ENCODE measurements around the gene SEMA4B. TPM values are rescaled to one million over a fixed set of nuclear protein-coding genes. Genes with fewer than 3 reads are reported as not detected.
"Not testable (repeated sequence)": the region's sequence is repeated elsewhere in the genome, so short reads cannot be mapped to it uniquely, and the experiment has no call there.

The SEMA4B gene
- total RNA-seq, 6 donors from 2014 or later = 47.6 to 81.3 (median 55.9) TPM

DNA sequence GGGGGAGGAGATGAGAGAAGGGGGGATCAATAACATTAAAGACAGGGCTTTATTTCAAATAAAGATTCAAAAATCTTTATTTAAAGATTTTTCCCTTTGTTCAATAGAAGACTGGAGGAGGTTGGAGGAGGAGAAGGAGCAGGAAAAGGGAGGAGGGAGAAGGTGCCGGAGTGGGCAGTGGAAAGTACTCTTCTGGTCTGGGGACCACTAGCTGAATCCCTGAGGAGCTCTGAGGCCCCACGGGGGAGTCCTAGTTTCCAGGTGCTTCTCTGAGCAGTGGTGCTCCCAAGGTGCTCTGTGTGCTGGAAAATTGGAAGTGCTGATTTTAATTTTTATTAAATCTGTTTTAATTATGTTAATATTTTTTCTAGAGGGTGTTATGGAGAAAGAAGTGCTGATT lies 19.4 kb upstream of the SEMA4B start:
- WGBS, 2 donors = 54 to 55% methylated on average over 2 of the region's 2 CpGs

DNA sequence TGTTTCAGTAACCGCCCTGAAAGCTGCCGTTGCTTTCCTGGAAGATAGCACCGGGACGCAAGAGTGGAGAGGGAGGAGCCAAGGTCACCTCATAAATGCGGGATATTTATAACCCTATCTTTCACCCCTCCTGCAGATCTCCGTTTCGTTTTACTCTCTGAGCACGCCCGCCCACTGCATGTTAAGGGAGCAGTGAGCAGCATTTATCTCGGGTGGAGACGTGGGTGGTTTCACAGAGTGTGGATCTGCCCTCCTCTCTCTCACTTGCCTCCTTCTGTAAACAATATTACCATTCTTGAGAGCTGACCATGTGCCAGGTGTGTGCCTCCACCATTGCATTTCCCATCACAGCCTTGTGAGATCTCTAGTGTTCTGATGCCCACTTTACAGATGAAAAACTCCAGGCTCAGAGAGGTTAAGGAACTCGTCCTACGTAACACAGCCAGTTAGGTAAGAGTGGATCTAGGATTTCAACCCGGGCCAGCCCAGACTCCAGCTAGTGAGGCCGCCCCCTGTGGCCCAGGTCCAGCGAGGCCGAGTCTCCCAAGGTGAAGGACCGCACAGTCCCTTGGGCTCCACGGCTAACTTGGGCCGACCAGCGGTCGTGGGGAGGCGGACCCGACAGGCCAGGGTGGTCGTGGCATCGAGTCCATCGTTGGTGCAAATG lies 16.9 kb upstream of the SEMA4B start:
- DNase-seq = peak in 1 of 2 donors; percentile 84
- ATAC-seq (ENCODE audit: low FRiP score in 2 of 2) = peak; percentile 77 to 92
- Histone ChIP-seq H3K9me3 (no peaks in the 10 kb centered on the region), H3K36me3 (no peaks in the 10 kb centered on the region), H3K4me3 (peak overlapping the region in 3 of 4 donors; percentile 62 to 90 (median 87)), H3K27ac (peak overlapping the region; percentile 84 to 99 (median 94)), H3K27me3 (no peaks in the 10 kb centered on the region), H3K4me1 (peaks cover 15 to 55% (median 34%) of the 10 kb centered on the region in 4 donors)
- WGBS, 2 donors = 14 to 22% methylated on average over 16 to 27 of the region's 27 CpGs
- TF ChIP-seq EP300 (IDR thresholded peaks at IDR 0.05) = peak in 2 of 4 donors; percentile 91 to 99
- TF ChIP-seq POLR2AphosphoS5 (IDR thresholded peaks at IDR 0.05) = peak; percentile 85 to 87
- TF ChIP-seq, protein P1, sequence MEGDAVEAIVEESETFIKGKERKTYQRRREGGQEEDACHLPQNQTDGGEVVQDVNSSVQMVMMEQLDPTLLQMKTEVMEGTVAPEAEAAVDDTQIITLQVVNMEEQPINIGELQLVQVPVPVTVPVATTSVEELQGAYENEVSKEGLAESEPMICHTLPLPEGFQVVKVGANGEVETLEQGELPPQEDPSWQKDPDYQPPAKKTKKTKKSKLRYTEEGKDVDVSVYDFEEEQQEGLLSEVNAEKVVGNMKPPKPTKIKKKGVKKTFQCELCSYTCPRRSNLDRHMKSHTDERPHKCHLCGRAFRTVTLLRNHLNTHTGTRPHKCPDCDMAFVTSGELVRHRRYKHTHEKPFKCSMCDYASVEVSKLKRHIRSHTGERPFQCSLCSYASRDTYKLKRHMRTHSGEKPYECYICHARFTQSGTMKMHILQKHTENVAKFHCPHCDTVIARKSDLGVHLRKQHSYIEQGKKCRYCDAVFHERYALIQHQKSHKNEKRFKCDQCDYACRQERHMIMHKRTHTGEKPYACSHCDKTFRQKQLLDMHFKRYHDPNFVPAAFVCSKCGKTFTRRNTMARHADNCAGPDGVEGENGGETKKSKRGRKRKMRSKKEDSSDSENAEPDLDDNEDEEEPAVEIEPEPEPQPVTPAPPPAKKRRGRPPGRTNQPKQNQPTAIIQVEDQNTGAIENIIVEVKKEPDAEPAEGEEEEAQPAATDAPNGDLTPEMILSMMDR (IDR thresholded peaks at IDR 0.05) = peak in 1 of 6 experiments; percentile 22
- peak in 1 of 4 donors; percentile 54 for TF ChIP-seq POLR2A (IDR thresholded peaks at IDR 0.05)

More for the DNA sequence above, 19.4 kb upstream of the SEMA4B start:
- Histone ChIP-seq H3K36me3 (no peaks in the 10 kb centered on the region), H3K4me3 (no peak overlapping the region), H3K27me3 (no peaks in the 10 kb centered on the region), H3K9me3 (no peaks in the 10 kb centered on the region), H3K27ac (no peak overlapping the region), H3K4me1 (peaks cover 3 to 36% (median 26%) of the 10 kb centered on the region in 4 donors)
- TF ChIP-seq POLR2A (IDR thresholded peaks at IDR 0.05) (no peak), EP300 (IDR thresholded peaks at IDR 0.05) (no peak), POLR2AphosphoS5 (IDR thresholded peaks at IDR 0.05) (no peak)
- TF ChIP-seq, protein P1 (IDR thresholded peaks at IDR 0.05) = no peak
- ATAC-seq (ENCODE audit: low FRiP score in 2 of 2) = no peak
- no peak for DNase-seq

DNA sequence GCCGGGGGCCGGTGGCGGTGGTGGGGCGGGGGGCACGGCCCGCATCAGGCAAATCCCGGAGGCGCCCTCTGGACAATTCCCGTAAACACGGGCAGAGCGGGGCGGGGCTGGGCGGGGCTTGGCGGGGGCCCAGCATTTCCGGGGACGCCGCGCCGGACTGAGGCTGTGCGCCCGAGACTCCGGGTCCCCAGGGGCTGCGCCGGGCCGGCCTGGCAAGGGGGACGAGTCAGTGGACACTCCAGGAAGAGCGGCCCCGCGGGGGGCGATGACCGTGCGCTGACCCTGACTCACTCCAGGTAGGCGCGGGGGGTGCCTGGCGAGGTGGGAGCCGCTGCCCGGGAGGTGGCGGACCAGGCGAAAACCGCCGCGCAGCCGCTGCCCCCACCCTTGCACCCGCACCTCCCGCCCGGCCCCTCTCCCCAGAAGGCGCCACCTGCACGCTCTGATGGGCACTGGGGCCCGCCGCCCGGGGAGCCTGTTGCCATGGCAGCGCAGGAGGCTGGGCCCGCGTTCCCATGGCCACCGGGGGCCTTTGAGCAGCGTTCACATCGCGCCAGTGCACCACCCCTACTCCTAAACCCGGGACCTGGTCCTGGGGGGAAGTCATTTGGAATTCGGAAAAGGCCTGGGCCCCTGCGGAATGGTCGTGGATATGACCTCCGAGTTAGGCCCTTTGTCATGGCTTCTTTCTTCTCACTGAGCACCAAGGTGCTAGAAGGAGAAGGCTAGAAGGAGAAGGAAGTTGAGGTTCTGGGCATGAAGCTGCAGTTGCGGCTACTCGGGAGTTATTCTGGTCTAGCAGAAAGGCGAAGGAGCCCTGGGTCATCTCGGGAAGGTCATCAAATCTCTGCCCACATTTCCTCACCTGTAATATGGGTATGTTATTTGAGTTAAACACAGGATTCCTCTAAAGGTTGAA lies 16.1 kb upstream of the SEMA4B start:
- H3K36me3 ChIP-seq = peaks cover 0 to 3% (median 0%) of the 10 kb centered on the region in 4 donors
- no peaks in the 10 kb centered on the region for H3K27me3 ChIP-seq
- H3K27ac ChIP-seq = peak overlapping the region; percentile 84 to 99 (median 94)
- WGBS, 2 donors = 8 to 14% methylated on average over 13 to 32 of the region's 67 CpGs
- H3K9me3 ChIP-seq = no peaks in the 10 kb centered on the region
- no peak for TF ChIP-seq EP300 (IDR thresholded peaks at IDR 0.05)
- TF ChIP-seq POLR2A (IDR thresholded peaks at IDR 0.05) = peak in 2 of 4 donors; percentile 21 to 74
- peak; percentile 33 to 52 for TF ChIP-seq POLR2AphosphoS5 (IDR thresholded peaks at IDR 0.05)
- DNase-seq = peak; percentile 79 to 95
- peak; percentile 84 to 88 for ATAC-seq (ENCODE audit: low FRiP score in 2 of 2)
- H3K4me3 ChIP-seq = peak overlapping the region; percentile 57 to 90 (median 74)
- peaks cover 22 to 58% (median 35%) of the 10 kb centered on the region in 4 donors for H3K4me1 ChIP-seq

DNA sequence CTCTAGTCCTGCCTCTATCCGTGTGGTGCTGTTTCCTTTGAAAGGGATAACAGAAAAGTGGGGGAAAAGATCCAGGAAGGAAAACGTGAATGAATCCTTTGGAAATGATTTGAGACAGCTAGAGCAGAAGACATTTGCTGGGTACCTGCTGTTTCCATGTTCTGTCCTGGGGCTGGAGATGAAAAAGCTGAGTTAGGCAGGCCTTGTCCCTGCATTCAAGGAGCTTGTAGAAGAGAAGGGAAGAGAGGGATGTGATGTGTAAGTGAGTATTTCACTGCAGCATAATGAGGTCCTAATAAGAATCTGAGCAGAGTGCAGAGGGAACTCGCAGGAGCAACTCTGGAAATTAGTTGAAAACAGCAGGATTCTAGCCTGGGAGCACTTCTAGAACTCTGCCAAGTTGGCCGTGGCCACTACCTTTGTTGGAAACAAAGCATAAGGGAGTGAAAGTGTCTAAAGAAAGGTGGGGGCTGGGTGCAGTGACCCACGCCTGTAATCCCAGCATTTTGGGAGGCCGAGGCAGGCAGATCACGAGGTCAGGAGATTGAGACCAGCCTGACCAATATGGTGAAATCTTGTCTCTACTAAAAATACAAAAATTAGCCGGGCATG lies 13.8 kb upstream of the SEMA4B start:
- 71 to 79% methylated on average over 8 of the region's 8 CpGs for WGBS, 2 donors
- Histone ChIP-seq H3K9me3 (no peaks in the 10 kb centered on the region), H3K4me1 (peaks cover 39 to 78% (median 54%) of the 10 kb centered on the region in 4 donors), H3K36me3 (peaks cover 0 to 4% (median 0%) of the 10 kb centered on the region in 4 donors), H3K27me3 (no peaks in the 10 kb centered on the region), H3K27ac (peak overlapping the region in 3 of 4 donors; percentile 39 to 97 (median 43)), H3K4me3 (no peak overlapping the region)
- ATAC-seq (ENCODE audit: low FRiP score in 2 of 2) = no peak
- TF ChIP-seq, protein P1 (IDR thresholded peaks at IDR 0.05) = no peak
- no peak for TF ChIP-seq EP300 (IDR thresholded peaks at IDR 0.05)
- DNase-seq = no peak

DNA sequence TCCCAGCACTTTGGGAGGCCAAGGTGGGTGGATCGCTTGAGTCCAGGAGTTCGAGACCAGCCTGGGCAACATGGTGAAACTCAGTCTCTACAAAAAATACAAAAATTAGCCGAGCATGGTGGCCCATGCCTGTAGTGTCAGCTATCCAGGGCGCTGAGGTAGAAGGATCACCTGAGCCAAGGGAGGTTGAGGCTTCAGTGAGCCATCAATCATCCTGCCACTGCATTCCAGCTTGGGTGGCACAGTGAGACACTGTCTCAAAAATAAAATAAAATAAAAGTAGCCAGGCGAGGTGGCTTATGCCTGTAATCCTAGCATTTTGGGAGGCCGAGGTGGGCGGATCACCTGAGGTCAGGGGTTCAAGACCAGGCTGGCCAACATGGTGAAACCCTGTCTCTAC lies 13.1 kb upstream of the SEMA4B start:
- peak overlapping the region in 2 of 4 donors; percentile 30 to 68 for H3K27ac ChIP-seq

More for the DNA sequence above, 13.1 kb upstream of the SEMA4B start:
- H3K4me3 ChIP-seq; DNase-seq; ATAC-seq (ENCODE audit: low FRiP score in 2 of 2); H3K36me3 ChIP-seq; H3K27me3 ChIP-seq; H3K9me3 ChIP-seq: not testable (repeated sequence)
- peaks cover 46 to 81% (median 59%) of the 10 kb centered on the region in 4 donors for H3K4me1 ChIP-seq
- 89 to 94% methylated on average over 7 of the region's 7 CpGs for WGBS, 2 donors
